Measurements from ENCODE around the gene PAK2. TPM values are rescaled to one million over a fixed set of nuclear protein-coding genes. Genes with fewer than 3 reads are reported as not detected.
A peak's percentile ranks its signal among the peaks of the same experiment; 100 is the strongest.

Gene PAK2
- total and polyA plus RNA-seq, 9 of the 15 experiments (the other 6 are each of a cell fraction or from before 2014, with no cell fraction given), result 13.2 to 72.4 (median 35.7) TPM

GRCh38 chr3:196812853-196813252 lies 73.2 kb downstream of the PAK2 start:
- H3K9ac ChIP-seq (ENCODE audit: insufficient read depth in 1 of 2, low read depth in 2 of 2, low read length in 2 of 2), result no peak overlapping the region
- H3K27me3 ChIP-seq (ENCODE audit: control insufficient read depth in 2 of 2, insufficient read depth in 2 of 2, low read length in 2 of 2), result no peaks in the 10 kb centered on the region
- TF ChIP-seq FOXK1 (CRISPR knock-in tag; IDR thresholded peaks at IDR 0.05; ENCODE audit: borderline replicate concordance) (no peak), CREB3 (tag; conservative IDR thresholded peaks at IDR 0.05; ENCODE audit: low read depth) (no peak), GATAD2B (IDR thresholded peaks at IDR 0.05; ENCODE audit: borderline replicate concordance) (no peak), ZNF507 (tag; conservative IDR thresholded peaks at IDR 0.05) (no peak), DEAF1 (CRISPR knock-in tag; IDR thresholded peaks at IDR 0.05) (no peak), RFX1 (IDR thresholded peaks at IDR 0.05) (no peak), NUFIP1 (IDR thresholded peaks at IDR 0.05; ENCODE audit: partially characterized antibody) (no peak), FOXK2 (conservative IDR thresholded peaks at IDR 0.05 in 1 of 2, IDR thresholded peaks at IDR 0.05 in 1 of 2; ENCODE audit: low read depth in 2 of 2) (no peak), TAF1 (IDR thresholded peaks at IDR 0.05; ENCODE audit: control insufficient read depth, extremely low read depth, insufficient read depth, low read length, severe bottlenecking) (no peak), CHAMP1 (IDR thresholded peaks at IDR 0.05) (no peak), CLOCK (CRISPR knock-in tag; IDR thresholded peaks at IDR 0.05; ENCODE audit: borderline replicate concordance) (no peak), TBP (optimal IDR thresholded peaks at IDR 0.05; ENCODE audit: low read depth, low read length) (no peak), ZNF584 (CRISPR knock-in tag; IDR thresholded peaks at IDR 0.05; ENCODE audit: low read depth) (no peak), ZNF589 (CRISPR knock-in tag; IDR thresholded peaks at IDR 0.05; ENCODE audit: low read depth) (no peak)
- ChIA-PET CTCF (ENCODE audit: low intra/inter-chr PET ratio) (no interaction called here), POLR2A (interaction anchor here (0.5 kb wide), 1 partner anchor 181 kb away, joined by 3 read pairs; no protein-coding TSS in a partner anchor)
- H3K27ac ChIP-seq (ENCODE audit: extremely low read depth, low read depth, low read length), result peak overlapping the region; percentile 31; the same call in 2 of the 3 replicates
- peaks cover 0 to 17% of the 10 kb centered on the region in 2 experiments; a peak in 2 of 5 replicates for H3K4me1 ChIP-seq (replicated peaks in 1 of 2; ENCODE audit: control insufficient read depth in 2 of 2, insufficient read depth in 2 of 2, low read length in 2 of 2)
- DNase-seq (ENCODE audit: extremely low read depth in 1 of 4, low spot score in 3 of 4), result no peak
- H4K20me1 ChIP-seq (replicated peaks; ENCODE audit: control insufficient read depth, insufficient read depth, low read length), result no peaks in the 10 kb centered on the region
- ATAC-seq, result no peak
- no peak overlapping the region for H2AFZ ChIP-seq (ENCODE audit: low read depth, low read length)
- 86% methylated on average over 7 of the region's 7 CpGs for WGBS (ENCODE audit: insufficient coverage, low coverage, missing lambda C conversion rate)
- H3K9me1 ChIP-seq (ENCODE audit: control insufficient read depth, insufficient read depth, low read length), result no peaks in the 10 kb centered on the region
- H3K79me2 ChIP-seq (ENCODE audit: control insufficient read depth, insufficient read depth, low read length), result no peaks in the 10 kb centered on the region; the same call in 2 of the 3 replicates
- in situ Hi-C loops (cut with MboI) (no loop called here), intact Hi-C loops (cut with micrococcal nuclease) (no loop called here)
- BruUV-seq (replicated peaks), result no TSS peak
- no peak overlapping the region for H3K4me2 ChIP-seq (ENCODE audit: insufficient read depth, low read length)
- no peak for FAIRE-seq
- no peak overlapping the region for H3K4me3 ChIP-seq
- peaks cover 50% of the 10 kb centered on the region for H3K36me3 ChIP-seq (ENCODE audit: control insufficient read depth, insufficient read depth, low read length)
- no peaks in the 10 kb centered on the region for H3K9me3 ChIP-seq (replicated peaks; ENCODE audit: control insufficient read depth, insufficient read depth, low read depth, low read length)
